ENCODE results near the gene ALPG.
"Not testable (repeated sequence)": the region's sequence is repeated elsewhere in the genome, so short reads cannot be mapped to it uniquely, and the experiment has no call there.

ALPG gene

DNA sequence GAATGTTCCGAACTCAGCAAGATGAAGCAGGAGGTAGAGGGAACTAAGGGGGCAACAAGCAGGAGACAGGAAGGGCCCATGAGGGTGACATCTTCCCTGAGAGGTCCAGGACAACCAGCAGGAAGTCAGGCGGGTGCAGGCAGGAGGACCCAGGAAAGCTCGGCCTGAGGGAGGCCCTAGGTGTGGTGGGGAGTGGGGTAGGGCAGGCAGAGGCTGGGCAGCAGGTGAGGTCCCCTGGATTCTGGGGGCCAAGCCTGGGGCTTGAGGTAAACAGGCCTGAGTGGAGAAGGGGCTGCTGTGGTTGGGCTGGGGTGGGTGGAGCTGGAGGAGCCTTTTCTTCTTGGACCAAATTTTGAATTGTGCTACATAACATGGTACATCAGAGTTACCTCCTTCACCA lies 4.1 kb upstream of the ALPG start:
- Mint-ChIP-seq H3K36me3 (ENCODE audit: low read depth) (no peaks in the 10 kb centered on the region), H3K9me3 (no peaks in the 10 kb centered on the region), H3K4me3 (no peak overlapping the region)

DNA sequence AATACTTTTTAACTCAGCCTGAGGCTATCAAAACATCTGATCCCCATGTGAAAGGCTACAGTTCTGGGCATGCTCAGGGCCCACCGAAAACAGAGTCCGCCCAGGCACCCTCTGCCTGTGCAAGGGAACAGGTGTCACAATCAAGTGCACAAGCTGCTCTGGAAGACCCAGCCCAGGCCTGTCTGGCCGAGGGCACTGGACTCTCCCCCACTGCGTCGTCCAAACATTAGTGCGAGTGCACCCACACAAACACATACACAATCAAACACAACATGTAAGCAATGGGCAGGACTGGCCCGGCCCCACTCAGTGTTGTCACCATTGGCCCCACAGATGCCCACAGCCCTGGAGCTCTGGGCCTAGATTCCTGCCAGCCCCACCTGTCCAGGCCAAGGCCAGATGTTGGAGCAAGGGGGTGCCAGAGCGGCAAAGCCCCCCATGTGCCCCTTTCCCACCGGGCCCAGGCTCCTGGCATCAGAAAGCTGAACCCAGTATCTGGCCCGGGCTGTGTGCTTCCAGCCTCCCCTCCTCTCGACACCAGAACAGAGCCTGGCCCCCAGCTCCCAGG lies 617 bp upstream of the ALPG start:
- Mint-ChIP-seq H3K4me3 (no peak overlapping the region), H3K27me3 (peaks cover 2% of the 10 kb centered on the region), H3K27ac (no peak overlapping the region), H3K9me3 (no peaks in the 10 kb centered on the region), H3K4me1 (ENCODE audit: low read depth) (no peaks in the 10 kb centered on the region), H3K36me3 (ENCODE audit: low read depth) (no peaks in the 10 kb centered on the region)

More for the DNA sequence above, 4.1 kb upstream of the ALPG start:
- Mint-ChIP-seq H3K27ac (no peak overlapping the region), H3K27me3 (peaks cover 4% of the 10 kb centered on the region), H3K4me1 (ENCODE audit: low read depth) (peaks cover 4% of the 10 kb centered on the region)

DNA sequence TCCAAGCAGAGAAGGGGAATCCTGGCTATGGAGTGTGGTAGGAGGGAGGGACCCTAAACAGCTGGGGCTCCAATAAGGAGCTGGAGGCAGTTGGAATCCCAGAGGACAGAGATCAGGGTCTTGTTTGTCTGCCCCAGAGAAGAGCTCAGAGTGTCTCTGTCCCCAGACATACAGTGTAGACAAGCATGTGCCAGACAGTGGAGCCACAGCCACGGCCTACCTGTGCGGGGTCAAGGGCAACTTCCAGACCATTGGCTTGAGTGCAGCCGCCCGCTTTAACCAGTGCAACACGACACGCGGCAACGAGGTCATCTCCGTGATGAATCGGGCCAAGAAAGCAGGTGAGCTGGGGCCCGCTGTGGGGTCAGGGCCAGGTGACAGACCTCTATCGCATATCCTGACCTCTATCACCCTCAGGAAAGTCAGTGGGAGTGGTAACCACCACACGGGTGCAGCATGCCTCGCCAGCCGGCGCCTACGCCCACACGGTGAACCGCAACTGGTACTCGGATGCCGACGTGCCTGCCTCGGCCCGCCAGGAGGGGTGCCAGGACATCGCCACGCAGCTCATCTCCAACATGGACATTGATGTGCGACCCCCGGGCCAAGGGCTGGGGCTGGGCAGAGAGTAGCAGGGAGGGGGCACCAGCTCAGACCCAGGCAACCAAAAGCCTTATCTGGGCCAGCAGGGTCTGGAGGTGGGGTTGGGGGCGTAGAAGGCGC lies 945 bp downstream of the ALPG start:
- not testable (repeated sequence) for H3K4me3 Mint-ChIP-seq; H3K27ac Mint-ChIP-seq; H3K36me3 Mint-ChIP-seq (ENCODE audit: low read depth); H3K4me1 Mint-ChIP-seq (ENCODE audit: low read depth); H3K27me3 Mint-ChIP-seq; H3K9me3 Mint-ChIP-seq

DNA sequence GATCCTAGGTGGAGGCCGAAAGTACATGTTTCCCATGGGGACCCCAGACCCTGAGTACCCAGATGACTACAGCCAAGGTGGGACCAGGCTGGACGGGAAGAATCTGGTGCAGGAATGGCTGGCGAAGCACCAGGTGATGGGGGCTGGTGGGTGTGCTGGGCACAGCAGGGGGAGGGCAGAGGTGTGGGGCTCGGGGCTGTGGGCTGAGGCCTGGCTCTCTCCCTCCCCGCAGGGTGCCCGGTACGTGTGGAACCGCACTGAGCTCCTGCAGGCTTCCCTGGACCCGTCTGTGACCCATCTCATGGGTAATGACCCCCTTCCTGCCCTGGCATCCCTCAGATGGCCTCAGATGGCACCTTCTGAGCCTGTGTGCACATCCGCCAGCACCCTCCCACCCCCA lies 1.6 kb downstream of the ALPG start:
- H3K4me1 Mint-ChIP-seq (ENCODE audit: low read depth): peaks cover 11% of the 10 kb centered on the region
- H3K27ac Mint-ChIP-seq; H3K9me3 Mint-ChIP-seq; H3K36me3 Mint-ChIP-seq (ENCODE audit: low read depth); H3K4me3 Mint-ChIP-seq: not testable (repeated sequence)
- H3K27me3 Mint-ChIP-seq: peaks cover 13% of the 10 kb centered on the region

DNA sequence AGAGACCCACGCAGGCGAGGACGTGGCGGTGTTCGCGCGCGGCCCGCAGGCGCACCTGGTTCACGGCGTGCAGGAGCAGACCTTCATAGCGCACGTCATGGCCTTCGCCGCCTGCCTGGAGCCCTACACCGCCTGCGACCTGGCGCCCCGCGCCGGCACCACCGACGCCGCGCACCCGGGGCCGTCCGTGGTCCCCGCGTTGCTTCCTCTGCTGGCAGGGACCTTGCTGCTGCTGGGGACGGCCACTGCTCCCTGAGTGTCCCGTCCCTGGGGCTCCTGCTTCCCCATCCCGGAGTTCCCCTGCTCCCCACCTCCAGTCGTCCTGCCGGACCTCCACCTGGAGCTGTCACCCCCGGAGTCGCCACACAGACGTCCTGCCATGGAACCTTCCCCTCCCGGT lies 3.0 kb downstream of the ALPG start:
- not testable (repeated sequence) for H3K27ac Mint-ChIP-seq; H3K4me3 Mint-ChIP-seq; H3K36me3 Mint-ChIP-seq (ENCODE audit: low read depth); H3K9me3 Mint-ChIP-seq
- Mint-ChIP-seq H3K4me1 (ENCODE audit: low read depth) (peaks cover 15% of the 10 kb centered on the region), H3K27me3 (peaks cover 24% of the 10 kb centered on the region)

DNA sequence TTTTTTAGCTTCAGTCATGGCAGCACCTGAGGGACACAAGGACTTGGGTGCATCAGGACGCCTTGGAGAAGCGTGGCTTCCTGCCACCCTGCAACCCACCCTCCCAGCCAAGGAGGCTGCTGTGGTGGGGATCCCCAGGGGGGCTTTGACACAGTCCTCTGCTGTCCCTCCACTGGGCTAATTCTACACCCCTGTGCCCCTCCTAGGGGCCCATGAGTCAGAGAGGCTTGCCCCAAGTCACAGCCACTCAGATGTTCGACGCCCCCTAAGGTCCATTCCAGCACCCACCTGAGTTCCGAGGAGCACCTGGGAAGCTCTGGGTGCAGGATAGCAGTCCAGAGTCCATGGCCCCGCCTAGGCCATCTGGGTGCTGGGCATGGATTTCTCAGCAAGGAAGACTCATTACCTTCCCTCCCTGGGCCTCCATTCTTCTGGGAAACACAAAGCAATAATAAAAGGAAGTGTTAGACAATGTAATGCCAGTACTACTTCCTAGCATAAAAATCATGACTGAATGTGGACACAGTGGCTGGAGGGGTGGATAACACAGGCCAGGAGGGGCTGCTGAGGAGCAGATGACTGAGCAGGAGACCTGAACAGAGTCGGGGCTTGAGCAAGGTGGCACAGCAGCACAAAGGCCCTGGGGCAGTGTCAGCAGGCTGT lies 3.7 kb downstream of the ALPG start:
- Mint-ChIP-seq H3K27me3 (peaks cover 25% of the 10 kb centered on the region), H3K27ac (no peak overlapping the region), H3K4me3 (no peak overlapping the region), H3K36me3 (ENCODE audit: low read depth) (no peaks in the 10 kb centered on the region), H3K9me3 (no peaks in the 10 kb centered on the region), H3K4me1 (ENCODE audit: low read depth) (peaks cover 15% of the 10 kb centered on the region)

DNA sequence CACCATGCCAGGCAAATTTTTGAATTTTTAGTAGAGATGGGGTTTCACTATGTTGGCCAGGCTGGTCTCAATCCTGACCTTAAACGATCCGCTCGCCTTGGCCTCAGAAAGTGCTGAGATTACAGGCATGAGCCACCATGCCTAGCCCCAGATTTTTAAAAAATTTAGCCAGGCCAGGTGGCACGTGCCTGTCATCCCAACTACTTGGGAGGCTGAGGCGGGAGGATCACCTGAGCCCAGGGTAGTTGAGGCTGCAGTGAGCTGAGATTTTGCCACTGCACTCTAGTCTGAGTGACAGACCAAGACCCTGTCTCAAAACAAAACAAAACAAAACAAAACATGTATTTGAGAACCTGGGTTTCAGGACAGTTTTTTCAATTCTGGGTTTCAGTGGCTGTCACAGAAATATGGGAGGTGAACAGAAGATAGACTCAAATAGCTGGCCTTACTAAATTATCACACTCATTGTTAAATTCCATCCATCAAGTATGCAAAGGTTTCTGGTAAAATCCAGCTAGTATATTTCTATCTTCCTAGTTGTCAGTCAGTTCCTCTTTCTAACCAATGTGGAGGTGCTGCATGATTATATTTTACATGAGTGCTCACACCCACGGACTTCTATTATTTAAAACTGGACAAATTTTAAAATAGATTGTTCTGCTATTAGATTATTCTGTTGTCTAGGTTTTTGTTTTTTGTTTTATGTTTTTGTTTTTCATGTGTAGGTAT lies 5.4 kb downstream of the ALPG start:
- H3K4me3 Mint-ChIP-seq: no peak overlapping the region

DNA sequence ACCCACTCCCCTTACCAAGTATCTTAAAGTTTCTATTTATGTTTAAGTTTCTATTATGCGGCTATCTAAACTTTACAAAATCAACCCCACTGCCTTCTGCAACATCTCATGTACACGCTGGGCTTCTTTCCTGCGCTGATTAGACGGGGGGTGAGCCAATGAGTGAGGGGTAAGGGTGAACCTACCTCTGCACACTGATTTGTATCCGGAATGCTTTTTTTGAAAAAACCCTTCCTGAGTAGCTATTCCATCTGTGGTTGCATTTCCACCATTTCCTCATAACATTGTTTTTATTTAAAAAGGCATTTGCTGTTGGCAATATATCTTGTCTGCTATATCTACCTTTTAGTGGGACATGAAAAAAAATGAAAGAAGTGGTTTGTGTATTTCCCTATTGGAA lies 6.3 kb downstream of the ALPG start:
- no peak overlapping the region for H3K27ac Mint-ChIP-seq
- H3K9me3 Mint-ChIP-seq: no peaks in the 10 kb centered on the region
- H3K4me1 Mint-ChIP-seq (ENCODE audit: low read depth): peaks cover 15% of the 10 kb centered on the region
- H3K27me3 Mint-ChIP-seq: peaks cover 32% of the 10 kb centered on the region
- H3K4me3 Mint-ChIP-seq: no peak overlapping the region
- no peaks in the 10 kb centered on the region for H3K36me3 Mint-ChIP-seq (ENCODE audit: low read depth)

More for the DNA sequence above, 5.4 kb downstream of the ALPG start:
- Mint-ChIP-seq H3K9me3 (no peaks in the 10 kb centered on the region), H3K27ac (no peak overlapping the region), H3K4me1 (ENCODE audit: low read depth) (peaks cover 15% of the 10 kb centered on the region), H3K36me3 (ENCODE audit: low read depth) (no peaks in the 10 kb centered on the region), H3K27me3 (peaks cover 31% of the 10 kb centered on the region)

DNA sequence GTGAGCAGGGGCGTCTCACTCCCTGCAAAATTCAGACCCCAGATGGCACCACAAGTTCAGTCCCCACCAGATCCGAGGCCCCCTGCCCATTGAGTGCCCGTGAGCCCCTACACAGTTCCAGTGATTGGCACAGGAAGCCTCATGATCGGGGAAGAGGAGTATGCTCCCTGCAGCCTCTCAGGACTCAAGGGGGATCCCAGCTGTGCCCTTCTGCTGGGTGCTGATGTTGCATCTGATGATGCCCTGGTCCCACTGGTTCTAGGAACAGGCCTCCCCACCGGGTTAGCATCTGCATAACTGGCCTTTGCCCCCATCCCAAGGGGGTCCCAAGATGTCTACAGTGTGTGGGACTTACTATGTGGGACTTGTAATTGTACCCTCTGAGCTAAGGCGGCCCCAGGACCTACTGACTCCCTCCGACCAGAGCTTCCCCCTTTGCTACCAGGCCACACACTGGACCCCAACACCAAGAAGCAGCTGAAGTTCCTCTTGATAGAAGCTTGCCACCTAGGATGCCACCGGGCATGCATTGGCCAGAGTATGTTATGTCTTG lies 8.6 kb downstream of the ALPG start:
- Mint-ChIP-seq H3K27ac (no peak overlapping the region), H3K36me3 (ENCODE audit: low read depth) (no peaks in the 10 kb centered on the region), H3K9me3 (no peaks in the 10 kb centered on the region), H3K4me3 (no peak overlapping the region), H3K27me3 (peaks cover 48% of the 10 kb centered on the region), H3K4me1 (ENCODE audit: low read depth) (peaks cover 26% of the 10 kb centered on the region)

DNA sequence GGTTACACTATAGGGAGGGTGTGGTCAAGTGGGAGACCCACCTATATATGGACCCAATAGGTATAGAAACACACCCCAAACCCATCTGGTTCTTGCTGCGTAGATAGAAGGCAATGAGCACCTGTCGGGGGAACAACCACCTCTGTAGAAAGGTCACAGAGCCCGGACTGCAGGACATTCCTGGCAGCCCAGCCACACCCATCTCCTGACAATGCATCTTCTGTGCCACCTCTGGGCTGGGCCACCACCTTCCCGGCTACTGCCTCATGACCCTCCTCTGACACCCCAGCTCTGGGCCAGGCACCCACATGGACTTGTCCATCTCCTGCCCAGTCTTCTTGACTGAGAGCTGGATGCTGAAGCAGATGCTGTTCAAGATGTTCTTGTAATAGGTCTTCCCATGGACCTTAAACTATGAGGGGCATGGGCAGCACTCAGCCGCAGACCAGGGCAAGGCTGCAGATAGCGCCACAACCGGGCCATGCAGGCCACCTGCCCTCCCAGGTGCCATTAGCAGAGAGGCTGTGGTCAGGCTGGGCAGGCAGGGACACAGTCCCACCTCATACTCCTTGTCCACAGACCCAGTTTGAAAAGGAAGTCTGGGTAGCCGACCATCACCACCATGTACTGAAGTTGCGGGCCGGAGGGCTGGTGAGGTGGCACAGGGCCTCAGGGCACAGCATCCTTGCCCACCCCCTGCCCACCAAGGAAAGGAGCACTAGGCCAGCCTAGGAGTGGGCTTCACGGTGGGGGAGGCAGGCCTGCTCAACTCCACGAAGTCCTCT lies 9.3 kb downstream of the ALPG start:
- no peaks in the 10 kb centered on the region for H3K36me3 Mint-ChIP-seq (ENCODE audit: low read depth)
- H3K4me3 Mint-ChIP-seq: no peak overlapping the region
- no peaks in the 10 kb centered on the region for H3K9me3 Mint-ChIP-seq
- no peak overlapping the region for H3K27ac Mint-ChIP-seq
- peaks cover 51% of the 10 kb centered on the region for H3K27me3 Mint-ChIP-seq
- H3K4me1 Mint-ChIP-seq (ENCODE audit: low read depth): peaks cover 28% of the 10 kb centered on the region

DNA sequence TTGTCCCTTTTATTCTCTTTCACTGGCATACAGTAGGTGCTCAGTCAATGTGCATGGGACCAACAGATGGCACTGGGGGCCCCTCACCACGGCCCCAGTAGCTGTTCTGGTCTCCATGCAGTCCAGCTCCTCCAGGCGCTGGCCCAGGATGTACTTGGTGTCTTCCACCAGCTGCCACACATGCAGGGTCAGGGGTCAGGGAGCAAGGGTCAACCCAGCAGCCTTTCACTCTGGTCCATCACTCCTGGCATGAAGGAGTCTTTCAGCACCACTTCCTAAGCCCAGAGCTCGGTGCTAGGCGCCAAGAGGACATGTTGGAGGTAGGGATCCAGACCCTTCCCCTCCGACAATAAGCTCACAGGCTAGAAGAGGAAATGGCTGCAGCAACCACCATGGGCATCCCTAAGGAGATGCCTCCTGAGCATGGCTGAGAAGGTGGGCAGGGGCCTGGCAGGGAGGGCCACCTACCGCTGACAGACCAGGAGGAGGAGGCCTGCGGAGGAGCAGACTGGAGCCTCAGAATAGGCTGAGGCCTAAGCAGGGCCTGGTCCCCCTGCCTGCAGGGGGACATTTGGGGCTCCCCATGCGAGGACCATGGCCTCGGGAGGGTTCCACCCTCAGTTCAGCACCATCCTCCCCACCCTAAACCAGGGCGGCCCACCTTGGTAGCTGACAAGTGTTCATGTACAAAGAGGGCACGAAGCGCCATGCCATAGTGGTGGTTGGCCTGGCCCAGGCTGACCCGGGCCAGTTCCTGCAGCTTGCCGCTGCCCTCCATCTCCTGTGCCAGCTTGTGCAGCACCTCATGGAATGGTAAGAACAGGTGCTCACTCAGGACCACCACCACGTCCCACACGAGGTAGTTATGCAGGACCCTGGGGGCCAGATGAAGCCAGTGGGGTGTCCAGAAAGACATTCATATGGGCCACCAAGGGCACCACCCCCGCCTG lies 10.2 kb downstream of the ALPG start:
- H3K4me3 Mint-ChIP-seq: no peak overlapping the region
- H3K36me3 Mint-ChIP-seq (ENCODE audit: low read depth): no peaks in the 10 kb centered on the region
- H3K27ac Mint-ChIP-seq: no peak overlapping the region
- H3K27me3 Mint-ChIP-seq: peaks cover 53% of the 10 kb centered on the region
- H3K4me1 Mint-ChIP-seq (ENCODE audit: low read depth): peaks cover 28% of the 10 kb centered on the region
- H3K9me3 Mint-ChIP-seq: no peaks in the 10 kb centered on the region

DNA sequence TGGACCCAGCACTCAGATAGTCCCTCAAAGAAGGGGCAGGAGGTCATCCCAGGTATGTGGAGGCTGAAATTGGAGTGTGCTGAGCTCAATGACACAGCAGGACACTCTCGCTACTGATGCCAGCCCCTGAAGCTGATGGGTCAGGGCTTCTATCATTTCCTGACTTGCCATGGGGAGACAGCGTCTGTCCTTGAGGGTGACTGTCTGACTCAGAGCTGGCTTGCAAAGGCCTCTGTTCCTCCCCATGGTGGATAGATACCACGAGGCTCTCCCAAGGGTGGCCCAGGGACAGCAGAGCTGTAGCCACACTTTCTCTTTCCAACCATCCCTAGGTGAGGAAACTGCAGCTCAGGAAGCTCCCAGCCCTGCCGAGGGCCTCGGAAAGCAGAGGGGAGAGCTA lies 10.8 kb downstream of the ALPG start:
- Mint-ChIP-seq H3K9me3 (peaks cover under 1% of the 10 kb centered on the region), H3K27me3 (peaks cover 57% of the 10 kb centered on the region), H3K27ac (no peak overlapping the region), H3K36me3 (ENCODE audit: low read depth) (no peaks in the 10 kb centered on the region), H3K4me3 (no peak overlapping the region), H3K4me1 (ENCODE audit: low read depth) (peaks cover 26% of the 10 kb centered on the region)

DNA sequence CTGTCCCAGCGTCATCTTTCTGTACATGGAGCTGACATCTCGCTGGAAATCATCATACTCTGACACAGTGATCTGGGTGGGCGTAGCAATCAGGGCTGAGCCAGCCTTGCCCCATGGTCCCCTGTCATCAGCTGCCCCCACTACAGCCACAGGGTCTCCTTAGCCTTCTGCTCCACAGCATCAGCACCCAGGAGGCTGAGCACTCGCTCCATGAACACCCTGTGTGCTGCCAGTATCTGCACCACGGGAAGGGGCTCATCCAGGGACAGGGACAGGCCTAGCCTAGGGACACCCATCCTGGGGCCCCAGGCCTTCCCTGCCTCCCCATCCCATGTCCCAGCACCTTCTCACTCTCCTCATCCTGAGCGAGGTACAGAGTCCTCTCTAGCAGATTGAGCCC lies 11.4 kb downstream of the ALPG start:
- Mint-ChIP-seq H3K27ac (no peak overlapping the region), H3K4me1 (ENCODE audit: low read depth) (peaks cover 20% of the 10 kb centered on the region), H3K27me3 (peaks cover 57% of the 10 kb centered on the region), H3K36me3 (ENCODE audit: low read depth) (no peaks in the 10 kb centered on the region), H3K4me3 (no peak overlapping the region), H3K9me3 (peaks cover 5% of the 10 kb centered on the region)

All from stimulated activated naive CD8-positive, alpha-beta T cell treated with anti-CD3 and anti-CD28 coated beads, Interleukin-15, Interleukin-2, amounts not matched to agents 100 ng/mL and 50 ng/mL, for 24 hours (primary cell).